ENCODE measurements around the gene TPCN2.

TPCN2 gene

GRCh38 chr11:69110451-69110850 is 61.7 kb downstream of the TPCN2 start:
- no peak for DNase-seq (ENCODE audit: low read depth in 3 of 3, low spot score in 1 of 3)

- no peak for DNase-seq (ENCODE audit: low read depth in 3 of 3, low spot score in 1 of 3)
Observed at GRCh38 chr11:69111624-69112542, 63.2 kb downstream of the TPCN2 start.

DNA sequence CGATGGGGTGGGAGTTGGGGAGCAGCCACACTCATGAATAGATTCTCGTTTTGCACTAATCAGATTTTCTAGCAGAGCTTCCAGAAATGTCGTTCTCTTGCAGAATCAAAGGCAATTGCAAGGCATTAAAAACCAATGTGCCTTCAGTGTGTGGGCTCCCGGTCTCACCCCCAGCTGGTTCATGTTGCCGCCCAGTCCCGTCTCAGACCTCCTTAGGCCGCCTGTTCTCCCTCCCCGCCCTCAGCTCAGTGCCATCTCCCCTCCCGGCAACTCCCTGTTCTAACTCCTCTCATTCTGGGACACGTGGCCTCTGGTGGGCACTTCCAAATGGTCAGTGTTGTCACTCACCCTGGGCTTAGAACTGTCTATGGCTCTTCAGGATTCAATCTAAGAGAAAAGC is 64.5 kb downstream of the TPCN2 start:
- no peak for DNase-seq (ENCODE audit: low read depth in 3 of 3, low spot score in 1 of 3)

DNA sequence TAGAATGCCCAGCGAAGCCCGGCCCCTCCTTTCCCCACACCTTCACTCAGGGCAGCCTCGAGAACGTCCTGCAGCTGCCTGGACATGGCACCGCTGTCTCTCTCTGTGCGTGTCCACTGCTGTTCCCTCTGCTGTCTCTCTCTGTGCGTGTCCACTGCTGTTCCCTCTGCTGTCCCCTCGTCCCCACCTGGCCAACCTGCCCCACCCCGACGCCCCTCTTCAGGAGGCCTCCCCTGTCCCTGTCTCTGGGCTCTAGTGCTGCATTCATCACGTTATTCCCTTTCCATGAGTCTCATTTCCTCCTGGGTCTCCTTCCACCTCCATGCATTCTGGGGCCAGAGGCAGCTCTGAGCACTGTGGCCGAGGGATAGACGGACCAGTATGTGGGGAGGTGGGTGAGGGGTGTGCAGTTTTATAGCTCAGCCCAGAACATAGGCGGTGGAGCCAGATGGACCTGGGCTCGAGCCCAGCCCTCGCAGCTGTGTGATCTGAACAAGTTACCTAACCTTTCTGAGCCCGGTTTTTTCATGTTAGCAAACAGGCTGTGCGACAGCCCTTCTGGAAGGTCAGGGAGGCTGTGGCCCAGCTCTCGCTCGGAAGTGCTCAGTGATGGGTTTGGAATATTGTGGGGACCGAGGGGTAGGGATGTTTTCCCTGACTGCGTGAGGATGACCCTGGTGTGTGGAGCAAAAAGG is 65.1 kb downstream of the TPCN2 start:
- DNase-seq (ENCODE audit: low read depth in 3 of 3, low spot score in 1 of 3): no peak

- no peak for DNase-seq (ENCODE audit: low read depth in 3 of 3, low spot score in 1 of 3)
Observed at GRCh38 chr11:69114362-69114761, 65.6 kb downstream of the TPCN2 start.

DNA sequence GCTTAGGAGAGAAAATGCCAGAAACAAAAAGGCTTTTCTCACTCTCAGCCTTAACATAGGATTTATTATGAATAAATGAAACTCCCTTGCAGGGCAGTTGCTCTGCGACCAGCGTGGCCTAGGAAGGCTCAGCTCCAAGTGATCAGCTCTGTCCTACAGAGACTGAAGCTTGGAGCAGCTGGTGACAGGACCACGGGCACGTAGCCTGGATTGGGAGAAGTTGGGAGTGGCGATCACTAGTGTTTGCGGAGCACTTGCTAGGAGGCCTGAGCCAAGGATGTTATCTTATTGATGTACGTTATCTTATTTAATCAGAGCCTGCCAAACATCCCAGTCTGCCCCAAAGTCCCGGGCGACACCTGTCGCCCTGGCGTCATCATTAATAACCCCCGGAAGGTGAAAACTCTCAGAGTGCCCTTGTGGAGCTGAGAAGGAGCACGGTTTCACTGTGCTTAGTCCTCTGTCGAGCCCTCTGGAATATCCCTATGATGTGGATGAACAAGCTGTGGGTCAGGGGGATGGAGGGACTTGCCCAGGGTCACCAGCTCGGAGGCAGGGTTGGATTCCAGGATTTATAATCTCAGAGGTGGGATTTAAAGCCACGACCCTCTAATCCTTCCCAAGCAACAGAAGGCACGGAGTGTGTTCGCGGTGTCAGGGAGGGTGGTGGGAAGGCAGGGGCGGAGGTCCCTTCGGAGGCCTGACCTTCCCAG is 66.2 kb downstream of the TPCN2 start:
- DNase-seq (ENCODE audit: low read depth in 3 of 3, low spot score in 1 of 3): no peak

- no peak for DNase-seq (ENCODE audit: low read depth in 3 of 3, low spot score in 1 of 3)
Observed at GRCh38 chr11:69115586-69116560, 67.1 kb downstream of the TPCN2 start.

DNA sequence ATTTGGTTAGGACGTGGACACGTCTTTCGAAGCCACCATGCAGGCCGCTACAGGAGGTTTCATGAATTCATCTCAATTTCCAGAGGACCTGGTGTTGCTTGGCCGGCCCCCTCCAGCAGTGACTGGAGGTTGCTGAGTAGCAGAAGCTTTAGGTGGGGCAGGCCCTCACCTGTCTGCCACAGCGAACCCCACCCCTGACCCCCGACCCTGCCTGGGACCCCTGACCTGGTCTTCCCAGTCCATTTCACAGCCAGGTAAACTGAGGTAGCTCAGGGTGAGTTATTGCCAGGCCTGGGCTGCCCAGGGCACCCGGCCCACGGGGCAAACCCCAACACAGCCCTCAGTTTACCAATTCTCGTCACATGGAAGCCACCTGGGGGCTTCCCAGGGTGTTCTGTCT is 67.9 kb downstream of the TPCN2 start:
- no peak for DNase-seq (ENCODE audit: low read depth in 3 of 3, low spot score in 1 of 3)

GRCh38 chr11:69119190-69119589 is 70.5 kb downstream of the TPCN2 start:
- no peak for DNase-seq (ENCODE audit: low read depth in 3 of 3, low spot score in 1 of 3)

DNA sequence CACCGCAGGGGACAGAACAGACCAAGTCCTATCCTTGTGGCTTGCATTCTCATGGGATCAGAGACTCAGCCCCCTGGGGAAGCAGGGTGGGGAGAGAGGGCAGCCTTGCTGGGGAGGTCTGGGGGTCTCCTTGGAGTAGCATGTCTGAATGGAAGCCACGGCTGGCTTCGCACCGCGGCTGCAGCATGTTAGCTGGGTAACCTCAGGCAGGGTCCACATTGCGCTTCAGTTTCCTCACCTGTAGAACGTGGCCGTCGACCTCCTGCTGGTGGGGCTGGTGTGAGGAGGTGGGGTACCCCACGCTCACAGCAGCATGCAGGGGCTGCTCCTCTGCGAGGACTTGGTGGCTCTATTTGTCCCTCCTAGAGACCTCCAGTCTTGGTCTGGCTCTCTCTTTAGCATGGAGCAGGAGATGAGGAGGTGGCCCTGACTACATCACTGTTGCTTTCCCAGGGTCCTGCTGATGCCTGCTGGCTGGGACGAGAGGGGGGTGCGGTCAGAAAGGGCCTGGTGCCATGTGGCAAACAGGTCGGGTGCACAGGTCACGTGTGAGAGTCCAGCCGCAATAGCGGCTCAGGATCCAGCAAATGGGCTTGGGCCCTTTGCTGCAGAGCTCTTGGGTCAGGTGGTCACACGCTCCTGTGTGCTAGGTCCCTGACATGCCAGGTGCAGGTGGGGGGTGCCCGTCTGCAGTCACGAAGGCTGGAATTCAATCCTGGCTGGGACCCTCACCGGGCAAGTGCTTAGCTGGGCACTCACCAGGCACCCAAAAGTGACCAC is 71.6 kb downstream of the TPCN2 start:
- DNase-seq (ENCODE audit: low read depth in 3 of 3, low spot score in 1 of 3): no peak

- DNase-seq (ENCODE audit: low read depth in 3 of 3, low spot score in 1 of 3): no peak
Observed at GRCh38 chr11:69121021-69121420, 72.3 kb downstream of the TPCN2 start.

GRCh38 chr11:69121621-69122325 is 73.0 kb downstream of the TPCN2 start:
- no peak for DNase-seq (ENCODE audit: low read depth in 3 of 3, low spot score in 1 of 3)

DNA sequence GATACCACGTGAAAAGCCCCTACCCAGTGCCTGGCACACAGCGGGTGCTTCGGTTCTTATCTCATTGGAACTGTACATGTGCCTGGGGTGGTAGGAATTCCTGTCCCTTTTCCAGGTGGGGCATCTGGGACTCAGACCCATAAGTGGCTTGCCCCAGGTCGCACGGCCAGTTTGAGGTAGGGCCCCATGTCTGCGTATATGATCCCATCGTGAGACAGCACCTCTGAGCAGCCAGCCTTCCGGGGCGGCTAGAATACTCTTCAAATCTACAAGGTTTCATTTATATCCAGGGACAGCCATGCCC is 73.5 kb downstream of the TPCN2 start:
- DNase-seq (ENCODE audit: low read depth in 3 of 3, low spot score in 1 of 3): no peak

DNA sequence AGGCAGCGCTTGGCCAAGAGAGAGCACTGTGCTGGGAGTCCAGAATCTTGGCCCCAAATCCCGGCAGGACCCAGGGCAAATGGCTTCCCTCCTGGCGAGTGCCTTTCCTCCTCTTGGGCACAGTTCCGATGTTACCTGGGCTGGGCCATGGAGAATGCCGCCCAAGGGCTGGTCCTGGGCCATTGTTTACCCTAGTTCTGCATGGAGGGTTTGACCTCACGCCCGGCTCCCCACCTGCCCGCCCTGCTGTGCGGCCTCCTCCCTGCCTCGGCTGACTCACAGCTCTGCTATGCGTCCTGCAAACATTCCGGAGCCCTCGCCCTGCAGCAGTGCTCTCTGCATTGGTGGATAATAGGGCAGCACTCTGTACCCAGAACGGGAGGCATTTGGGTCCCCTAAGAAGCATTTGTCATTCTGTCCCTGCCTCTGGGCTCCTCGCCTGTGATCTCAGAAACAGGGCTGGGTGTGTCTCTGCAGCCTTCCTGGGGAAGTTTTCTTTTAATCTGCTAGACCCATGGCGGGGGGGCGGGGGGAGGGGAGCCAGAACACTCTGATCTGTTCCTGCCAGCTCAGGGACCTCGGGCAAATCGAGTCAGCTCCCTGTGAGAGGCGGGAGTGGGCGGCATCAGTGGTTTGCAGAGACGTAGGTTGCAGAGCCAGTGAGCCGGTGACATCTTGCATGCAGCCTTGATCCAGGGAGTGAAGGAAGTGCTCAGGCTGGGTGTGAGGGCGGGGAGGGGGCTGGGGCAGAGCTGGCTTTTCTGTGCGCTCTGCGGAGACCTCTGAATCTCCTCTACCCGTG is 74.1 kb downstream of the TPCN2 start:
- peak in 2 of 3 donors; percentile 16 to 66 for DNase-seq (ENCODE audit: low read depth in 3 of 3, low spot score in 1 of 3)

GRCh38 chr11:69123593-69124545 is 75.1 kb downstream of the TPCN2 start:
- DNase-seq (ENCODE audit: low read depth in 3 of 3, low spot score in 1 of 3): no peak

DNA sequence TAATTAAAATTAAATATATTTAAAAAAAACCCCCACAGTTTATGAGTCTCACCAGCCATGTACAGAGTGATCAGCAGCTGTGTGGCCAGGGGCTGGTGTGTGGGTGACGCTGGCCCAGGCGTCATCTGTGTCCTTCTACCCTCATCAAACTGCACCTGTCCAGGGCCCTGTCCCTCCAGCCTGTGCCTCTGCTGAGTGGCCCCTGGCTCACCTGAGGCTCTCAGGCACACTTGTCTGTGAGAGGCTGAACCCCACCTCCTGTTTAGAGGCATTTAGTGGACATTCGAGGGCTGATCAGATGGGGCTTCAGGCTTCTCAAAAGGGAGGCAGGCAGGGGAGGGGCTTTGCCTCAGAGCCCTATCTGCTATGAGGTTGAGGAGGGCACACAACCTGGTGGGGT is 77.1 kb downstream of the TPCN2 start:
- DNase-seq (ENCODE audit: low read depth in 3 of 3, low spot score in 1 of 3): no peak

DNA sequence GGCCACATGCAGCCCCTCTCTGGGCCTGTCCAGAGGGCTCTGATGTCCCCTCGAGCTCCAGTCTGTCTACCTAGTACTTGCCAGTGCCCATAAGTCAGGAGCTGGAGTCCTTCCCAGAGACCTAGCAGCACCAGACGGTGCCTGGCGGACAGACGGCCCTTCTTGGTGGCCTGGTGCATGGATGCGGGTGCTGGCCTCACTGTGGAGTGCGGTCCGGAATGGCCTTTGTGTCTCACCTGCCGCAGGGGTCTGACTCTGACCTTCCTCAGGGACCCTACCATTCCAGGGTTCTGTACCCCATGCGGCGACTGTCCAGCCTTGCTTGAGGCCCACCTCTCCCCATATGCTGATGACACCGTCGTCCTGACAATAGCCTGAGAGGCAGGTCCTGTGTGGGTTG is 77.6 kb downstream of the TPCN2 start:
- no peak for DNase-seq (ENCODE audit: low read depth in 3 of 3, low spot score in 1 of 3)

All from stimulated activated CD4-positive, alpha-beta T cell treated with anti-CD3 and anti-CD28 coated beads, TNF-alpha, amount 100 ng/mL, for 1 hour (primary cell).